ENCODE measurements around the gene C3orf38.
"Not testable (repeated sequence)": the region's sequence is repeated elsewhere in the genome, so short reads cannot be mapped to it uniquely, and the experiment has no call there.

- TF ChIP-seq CTCF, POLR2A (IDR thresholded peaks at IDR 0.05): not testable (repeated sequence)
Measured at GRCh38 chr3:88182165-88182918, 32.6 kb downstream of the C3orf38 start.

All from transverse colon (tissue), 3 donors.